ENCODE measurements around the gene ATF7IP2. TPM values are rescaled to one million over a fixed set of nuclear protein-coding genes. Genes with fewer than 3 reads are reported as not detected.

Gene ATF7IP2
- total and polyA plus RNA-seq, 4 donors, result 14.3 to 60.4 (median 30.1) TPM

GRCh38 chr16:10338426-10338825, 47.4 kb upstream of the ATF7IP2 start:
- Histone ChIP-seq H3K27me3 (ENCODE audit: control insufficient read depth in 4 of 4, insufficient read depth in 4 of 4, low read length in 3 of 4) (no peaks in the 10 kb centered on the region), H3K9me3 (ENCODE audit: control insufficient read depth in 4 of 4, low read length in 3 of 4) (peaks cover 2 to 9% (median 4%) of the 10 kb centered on the region in 4 donors), H3K36me3 (ENCODE audit: control insufficient read depth in 4 of 4, insufficient read depth in 3 of 4, low read depth in 1 of 4, low read length in 3 of 4) (no peaks in the 10 kb centered on the region), H3K27ac (ENCODE audit: low read depth in 1 of 2, low read length in 2 of 2) (no peak overlapping the region), H3K4me3 (ENCODE audit: low read depth in 1 of 3, low read length in 3 of 3) (no peak overlapping the region), H3K9ac (ENCODE audit: low read depth in 1 of 2, low read length in 2 of 2) (no peak overlapping the region), H3K4me1 (ENCODE audit: control insufficient read depth in 4 of 4, insufficient read depth in 4 of 4, low read length in 3 of 4) (peaks cover 5 to 30% (median 27%) of the 10 kb centered on the region in 4 donors)
- TF ChIP-seq RAD21 (IDR thresholded peaks at IDR 0.05), result no peak
- TF ChIP-seq TAF1 (conservative IDR thresholded peaks at IDR 0.05), result no peak
- no peak for TF ChIP-seq HNF4A (conservative IDR thresholded peaks at IDR 0.05)
- TF ChIP-seq GABPA (IDR thresholded peaks at IDR 0.05 in 1 of 2, conservative IDR thresholded peaks at IDR 0.05 in 1 of 2), result no peak
- no peak for TF ChIP-seq HNF4G (IDR thresholded peaks at IDR 0.05)
- TF ChIP-seq ZBTB33 (IDR thresholded peaks at IDR 0.05), result no peak
- no peak for TF ChIP-seq EGR1 (IDR thresholded peaks at IDR 0.05; ENCODE audit: low read depth in 2 of 2)
- no peak for TF ChIP-seq YY1 (IDR thresholded peaks at IDR 0.05)
- no peak for TF ChIP-seq FOXA1 (IDR thresholded peaks at IDR 0.05)
- 84% methylated on average over 2 of the region's 2 CpGs for WGBS
- no peak for DNase-seq (ENCODE audit: low spot score)

DNA sequence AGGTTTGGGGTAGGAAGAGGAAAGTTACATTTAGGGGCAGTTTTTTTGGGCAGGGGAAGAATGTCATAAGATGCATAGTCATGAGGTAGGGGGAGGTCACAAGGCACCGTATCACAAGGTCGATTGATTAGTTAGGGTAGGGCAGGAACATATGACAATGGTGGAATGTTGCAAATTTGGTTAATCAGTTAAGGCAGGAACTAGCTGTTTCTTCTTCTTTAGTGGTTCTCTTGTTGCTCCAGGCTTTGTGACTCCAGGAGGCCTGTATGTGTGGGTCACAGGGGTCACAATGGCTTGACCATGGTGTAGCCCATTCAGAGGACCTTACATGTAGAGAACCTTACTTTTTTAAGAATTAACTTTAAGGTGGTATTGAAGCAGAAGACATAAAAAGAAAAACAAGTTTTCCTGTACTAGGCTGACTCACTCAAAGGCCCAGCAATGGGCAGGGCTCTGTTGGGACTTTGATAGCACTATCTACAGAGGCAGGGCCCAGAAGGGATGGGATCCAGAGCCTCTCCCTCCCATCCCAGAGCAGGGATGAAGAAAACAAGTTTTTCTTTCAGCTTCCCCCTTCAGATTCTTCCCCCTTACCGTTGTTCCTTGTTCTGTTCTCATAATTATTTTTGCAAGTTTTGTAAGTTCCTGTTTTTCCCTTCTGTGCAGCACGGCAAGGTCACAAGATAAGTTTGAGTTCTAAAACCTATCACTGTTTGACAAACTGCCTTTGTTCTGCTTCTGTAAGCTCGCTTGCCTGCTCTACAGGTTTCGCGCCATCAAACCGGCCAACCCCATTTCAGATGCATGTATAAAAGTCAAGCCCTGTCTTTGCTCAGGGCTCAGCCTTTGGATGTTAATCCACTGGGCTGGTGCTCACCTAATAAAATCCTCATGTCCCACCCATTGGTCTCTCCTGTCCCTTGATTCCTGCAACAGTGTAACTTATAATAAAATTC, 45.8 kb upstream of the ATF7IP2 start:
- DNase-seq (ENCODE audit: low spot score), result no peak
- Histone ChIP-seq H3K27me3 (ENCODE audit: control insufficient read depth in 4 of 4, insufficient read depth in 4 of 4, low read length in 3 of 4) (no peaks in the 10 kb centered on the region), H3K4me1 (ENCODE audit: control insufficient read depth in 4 of 4, insufficient read depth in 4 of 4, low read length in 3 of 4) (peaks cover under 1 to 15% (median 11%) of the 10 kb centered on the region in 4 donors), H3K4me3 (ENCODE audit: low read depth in 1 of 3, low read length in 3 of 3) (peak overlapping the region in 1 of 3 donors; percentile 32), H3K9ac (ENCODE audit: low read depth in 1 of 2, low read length in 2 of 2) (no peak overlapping the region), H3K9me3 (ENCODE audit: control insufficient read depth in 4 of 4, low read length in 3 of 4) (peaks cover 2 to 9% (median 4%) of the 10 kb centered on the region in 4 donors), H3K27ac (ENCODE audit: low read depth in 1 of 2, low read length in 2 of 2) (no peak overlapping the region), H3K36me3 (ENCODE audit: control insufficient read depth in 4 of 4, insufficient read depth in 3 of 4, low read depth in 1 of 4, low read length in 3 of 4) (no peaks in the 10 kb centered on the region)
- 83% methylated on average over 8 of the region's 8 CpGs for WGBS
- TF ChIP-seq HNF4G (IDR thresholded peaks at IDR 0.05), result no peak

- no peak overlapping the region for H3K4me3 ChIP-seq (ENCODE audit: low read depth in 1 of 3, low read length in 3 of 3)
- no peak overlapping the region for H3K9ac ChIP-seq (ENCODE audit: low read depth in 1 of 2, low read length in 2 of 2)
- WGBS, result 85% methylated on average over 9 of the region's 9 CpGs
- H3K36me3 ChIP-seq (ENCODE audit: control insufficient read depth in 4 of 4, insufficient read depth in 3 of 4, low read depth in 1 of 4, low read length in 3 of 4), result no peaks in the 10 kb centered on the region
- H3K4me1 ChIP-seq (ENCODE audit: control insufficient read depth in 4 of 4, insufficient read depth in 4 of 4, low read length in 3 of 4), result peaks cover 0 to 8% (median 6%) of the 10 kb centered on the region in 4 donors
- H3K27ac ChIP-seq (ENCODE audit: low read depth in 1 of 2, low read length in 2 of 2), result no peak overlapping the region
- peaks cover 2 to 9% (median 4%) of the 10 kb centered on the region in 4 donors for H3K9me3 ChIP-seq (ENCODE audit: control insufficient read depth in 4 of 4, low read length in 3 of 4)
- no peaks in the 10 kb centered on the region for H3K27me3 ChIP-seq (ENCODE audit: control insufficient read depth in 4 of 4, insufficient read depth in 4 of 4, low read length in 3 of 4)
- no peak for DNase-seq (ENCODE audit: low spot score)
- TF ChIP-seq ZBTB33 (IDR thresholded peaks at IDR 0.05) (no peak), NR2F2 (IDR thresholded peaks at IDR 0.05) (no peak), HNF4G (IDR thresholded peaks at IDR 0.05) (no peak), TAF1 (conservative IDR thresholded peaks at IDR 0.05) (no peak), YY1 (IDR thresholded peaks at IDR 0.05) (no peak), FOXA2 (IDR thresholded peaks at IDR 0.05) (no peak), RXRA (IDR thresholded peaks at IDR 0.05) (no peak), REST (IDR thresholded peaks at IDR 0.05) (no peak), SP1 (IDR thresholded peaks at IDR 0.05) (no peak), HNF4A (conservative IDR thresholded peaks at IDR 0.05) (no peak), FOXA1 (IDR thresholded peaks at IDR 0.05) (no peak), RAD21 (IDR thresholded peaks at IDR 0.05) (no peak), EGR1 (IDR thresholded peaks at IDR 0.05; ENCODE audit: low read depth in 2 of 2) (no peak), GABPA (IDR thresholded peaks at IDR 0.05 in 1 of 2, conservative IDR thresholded peaks at IDR 0.05 in 1 of 2) (no peak)
- TF ChIP-seq, protein P1, sequence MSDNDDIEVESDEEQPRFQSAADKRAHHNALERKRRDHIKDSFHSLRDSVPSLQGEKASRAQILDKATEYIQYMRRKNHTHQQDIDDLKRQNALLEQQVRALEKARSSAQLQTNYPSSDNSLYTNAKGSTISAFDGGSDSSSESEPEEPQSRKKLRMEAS (IDR thresholded peaks at IDR 0.05), result no peak
These were observed 42.6 kb upstream of the ATF7IP2 start for GRCh38 chr16:10343124-10343760.
